Epidermal melanocyte (primary cell): Measurements from ENCODE around the gene CARD9.
"Not testable (repeated sequence)": the region's sequence is repeated elsewhere in the genome, so short reads cannot be mapped to it uniquely, and the experiment has no call there.

Source experiments
- DNase-seq: peaks from one replicate; pipeline ENCODE4 v3.0.0; 2011; ENCODE audit warnings: low spot score; ENCODE audit not compliant: insufficient read length

CARD9 gene, protein sequence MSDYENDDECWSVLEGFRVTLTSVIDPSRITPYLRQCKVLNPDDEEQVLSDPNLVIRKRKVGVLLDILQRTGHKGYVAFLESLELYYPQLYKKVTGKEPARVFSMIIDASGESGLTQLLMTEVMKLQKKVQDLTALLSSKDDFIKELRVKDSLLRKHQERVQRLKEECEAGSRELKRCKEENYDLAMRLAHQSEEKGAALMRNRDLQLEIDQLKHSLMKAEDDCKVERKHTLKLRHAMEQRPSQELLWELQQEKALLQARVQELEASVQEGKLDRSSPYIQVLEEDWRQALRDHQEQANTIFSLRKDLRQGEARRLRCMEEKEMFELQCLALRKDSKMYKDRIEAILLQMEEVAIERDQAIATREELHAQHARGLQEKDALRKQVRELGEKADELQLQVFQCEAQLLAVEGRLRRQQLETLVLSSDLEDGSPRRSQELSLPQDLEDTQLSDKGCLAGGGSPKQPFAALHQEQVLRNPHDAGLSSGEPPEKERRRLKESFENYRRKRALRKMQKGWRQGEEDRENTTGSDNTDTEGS

GRCh38 chr9:136373300-136374182 is at the start of gene CARD9:
CARD9 (minus strand) TSS chr9:136373669; CDS start chr9:136372078, 1,591 bp downstream.
- no peak for DNase-seq

DNA sequence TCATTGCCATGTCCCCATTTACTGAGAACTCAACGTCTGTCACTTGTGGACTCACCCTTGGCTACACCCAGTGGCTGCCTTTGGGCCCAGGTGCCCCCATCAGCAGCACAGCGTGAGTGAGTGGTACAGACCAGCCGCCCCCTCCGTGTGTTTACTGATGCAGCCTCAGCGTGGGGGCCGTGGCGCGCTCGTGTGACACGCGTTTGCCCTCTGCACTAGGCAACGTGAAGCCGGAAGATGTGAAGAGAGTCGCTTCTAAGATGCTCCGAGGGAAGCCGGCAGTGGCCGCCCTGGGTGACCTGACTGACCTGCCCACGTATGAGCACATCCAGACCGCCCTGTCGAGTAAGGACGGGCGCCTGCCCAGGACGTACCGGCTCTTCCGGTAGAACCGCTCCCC is 49.4 kb upstream of the CARD9 start:
- DNase-seq: no peak

DNA sequence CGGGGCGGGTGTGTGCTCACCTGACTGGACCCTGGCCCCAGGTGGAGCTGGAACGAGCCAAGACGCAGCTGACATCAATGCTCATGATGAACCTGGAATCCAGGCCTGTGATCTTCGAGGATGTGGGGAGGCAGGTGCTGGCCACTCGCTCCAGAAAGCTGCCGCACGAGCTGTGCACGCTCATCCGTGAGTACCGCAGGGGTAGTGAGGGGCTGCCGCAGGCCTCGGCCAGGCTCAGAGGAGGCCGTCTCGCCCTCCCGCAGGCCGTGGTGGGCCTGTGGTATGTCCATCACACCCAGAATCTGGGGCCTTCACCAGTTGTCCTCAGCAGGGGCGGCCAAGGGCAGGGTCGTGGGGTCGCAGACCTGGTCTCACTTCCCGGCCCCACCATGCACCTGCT is 48.3 kb upstream of the CARD9 start:
- no peak for DNase-seq

GRCh38 chr9:136419092-136419420 is 45.6 kb upstream of the CARD9 start:
- no peak for DNase-seq

GRCh38 chr9:136418182-136419091 is 45.0 kb upstream of the CARD9 start:
- DNase-seq: no peak

DNA sequence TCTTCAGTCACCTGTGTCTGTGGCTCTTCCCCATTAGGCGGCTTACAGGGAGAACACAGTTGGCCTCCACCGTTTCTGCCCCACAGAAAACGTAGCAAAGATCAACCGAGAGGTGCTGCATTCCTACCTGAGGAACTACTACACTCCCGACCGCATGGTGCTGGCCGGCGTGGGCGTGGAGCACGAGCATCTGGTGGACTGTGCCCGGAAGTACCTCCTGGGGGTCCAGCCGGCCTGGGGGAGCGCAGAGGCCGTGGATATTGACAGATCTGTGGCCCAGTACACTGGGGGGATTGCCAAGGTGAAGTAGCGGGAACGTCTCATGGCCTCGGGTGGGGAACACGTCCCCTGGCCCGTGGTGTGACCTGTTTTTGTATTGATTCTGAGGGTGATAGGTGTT is 43.4 kb upstream of the CARD9 start:
- DNase-seq: no peak

DNA sequence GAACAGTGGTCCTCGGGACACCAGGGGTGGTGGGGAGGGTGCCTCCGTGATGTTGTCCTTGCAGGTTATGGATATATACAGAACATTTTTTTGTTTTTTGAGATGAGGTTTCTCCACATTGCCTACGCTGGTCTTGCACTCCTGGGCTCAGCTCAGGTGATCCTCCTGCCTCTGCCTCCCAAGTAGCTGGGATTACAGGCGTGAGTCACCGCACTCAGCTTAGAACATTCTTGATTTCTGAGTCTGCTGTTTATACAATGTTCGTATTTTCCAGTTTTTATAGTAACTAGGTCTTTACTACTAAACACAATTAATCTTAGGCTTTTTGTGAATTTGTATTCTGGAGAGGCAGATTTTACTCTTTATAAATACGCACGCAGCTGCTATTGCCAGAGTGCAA is 43.0 kb upstream of the CARD9 start:
- DNase-seq: no peak

GRCh38 chr9:136412962-136413361 is 39.5 kb upstream of the CARD9 start:
- DNase-seq: no peak

DNA sequence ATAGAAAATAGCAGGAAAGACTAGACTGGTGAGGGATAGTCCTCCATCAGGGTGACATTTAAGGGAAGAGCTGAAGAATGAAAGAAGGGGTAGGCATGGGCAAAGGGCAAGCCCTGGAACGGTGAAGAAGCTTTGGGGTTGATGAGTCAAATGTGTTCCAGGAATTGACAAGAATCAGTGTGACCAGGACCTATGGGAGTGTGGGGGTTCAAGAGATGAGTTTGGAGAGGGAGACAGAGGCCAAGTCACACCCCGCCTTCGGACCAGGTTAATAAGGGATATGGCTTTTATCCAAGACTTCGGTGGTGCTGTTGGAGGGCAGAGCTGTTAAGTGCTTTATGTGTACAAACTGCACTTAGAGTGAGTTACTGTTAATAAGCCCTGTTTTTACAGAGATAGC is 37.9 kb upstream of the CARD9 start:
- DNase-seq: no peak

- DNase-seq: peak; percentile 99
Measured at GRCh38 chr9:136410500-136411287, 37.2 kb upstream of the CARD9 start, which contains the start of the genes ENTR1 and PMPCA. ENTR1 (minus strand) TSS chr9:136410614; CDS start chr9:136410397, 217 bp downstream. PMPCA (plus strand) TSS chr9:136410658; CDS start chr9:136410669, 11 bp downstream.

GRCh38 chr9:136409557-136410455 is 36.3 kb upstream of the CARD9 start:
- DNase-seq: peak; percentile 50

DNA sequence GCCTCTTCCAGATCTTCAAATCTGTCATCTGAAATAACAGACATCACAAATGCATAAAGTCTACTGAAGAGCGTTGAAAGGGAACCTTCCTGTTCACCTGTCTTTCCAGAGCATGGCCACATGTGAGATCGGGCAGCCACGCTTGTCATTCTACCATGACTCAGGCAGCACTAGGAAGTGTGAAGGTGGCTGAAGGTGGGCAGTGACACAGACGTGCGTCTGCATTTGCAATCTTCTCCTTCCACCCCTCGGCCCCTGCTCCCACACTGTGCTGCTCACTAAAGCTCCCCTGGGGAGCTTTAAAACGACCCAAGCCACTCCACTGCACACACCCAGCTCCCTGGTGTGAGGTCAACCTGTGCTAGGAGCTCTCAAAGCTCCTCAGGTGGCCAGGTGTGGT is 34.4 kb upstream of the CARD9 start:
- DNase-seq: no peak

GRCh38 chr9:136407061-136407460 is 33.6 kb upstream of the CARD9 start:
- DNase-seq: not testable (repeated sequence)

GRCh38 chr9:136405904-136406303 is 32.4 kb upstream of the CARD9 start:
- not testable (repeated sequence) for DNase-seq

DNA sequence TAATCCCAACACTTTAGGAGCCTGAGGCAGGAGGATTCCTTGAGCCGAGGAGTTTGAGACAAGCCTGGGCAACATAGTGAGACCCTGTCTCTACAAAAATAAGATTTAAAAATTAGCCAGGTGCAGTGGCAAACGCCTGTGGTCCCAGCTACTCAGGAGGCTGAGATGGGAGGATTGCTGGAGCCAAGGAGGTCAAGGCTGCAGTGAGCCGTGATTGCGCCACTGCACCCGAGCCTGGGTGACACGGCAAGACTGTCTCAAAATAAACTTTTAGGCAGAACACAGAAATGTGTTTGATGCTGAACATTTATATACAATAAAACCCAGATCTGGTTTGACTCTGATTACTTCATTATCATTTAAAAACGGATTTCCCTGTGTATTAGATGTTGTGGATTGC is 32.0 kb upstream of the CARD9 start:
- DNase-seq: no peak

DNA sequence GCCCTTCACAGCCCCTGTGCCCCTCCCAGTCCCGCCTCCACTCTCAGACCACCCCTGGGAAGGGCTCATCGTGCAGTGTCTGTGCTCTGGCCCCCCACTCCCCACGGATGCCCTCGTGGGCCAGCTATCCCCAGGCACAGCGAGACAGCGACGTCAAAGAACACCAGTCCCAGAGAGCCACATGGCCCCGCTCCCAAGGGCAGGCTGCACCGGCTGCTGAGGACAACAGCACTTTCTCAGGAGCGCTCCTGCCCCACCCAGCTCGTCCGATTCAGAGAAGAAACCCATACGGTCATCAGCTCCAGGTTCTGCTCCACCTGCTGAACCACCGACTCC is 31.3 kb upstream of the CARD9 start:
- no peak for DNase-seq

DNA sequence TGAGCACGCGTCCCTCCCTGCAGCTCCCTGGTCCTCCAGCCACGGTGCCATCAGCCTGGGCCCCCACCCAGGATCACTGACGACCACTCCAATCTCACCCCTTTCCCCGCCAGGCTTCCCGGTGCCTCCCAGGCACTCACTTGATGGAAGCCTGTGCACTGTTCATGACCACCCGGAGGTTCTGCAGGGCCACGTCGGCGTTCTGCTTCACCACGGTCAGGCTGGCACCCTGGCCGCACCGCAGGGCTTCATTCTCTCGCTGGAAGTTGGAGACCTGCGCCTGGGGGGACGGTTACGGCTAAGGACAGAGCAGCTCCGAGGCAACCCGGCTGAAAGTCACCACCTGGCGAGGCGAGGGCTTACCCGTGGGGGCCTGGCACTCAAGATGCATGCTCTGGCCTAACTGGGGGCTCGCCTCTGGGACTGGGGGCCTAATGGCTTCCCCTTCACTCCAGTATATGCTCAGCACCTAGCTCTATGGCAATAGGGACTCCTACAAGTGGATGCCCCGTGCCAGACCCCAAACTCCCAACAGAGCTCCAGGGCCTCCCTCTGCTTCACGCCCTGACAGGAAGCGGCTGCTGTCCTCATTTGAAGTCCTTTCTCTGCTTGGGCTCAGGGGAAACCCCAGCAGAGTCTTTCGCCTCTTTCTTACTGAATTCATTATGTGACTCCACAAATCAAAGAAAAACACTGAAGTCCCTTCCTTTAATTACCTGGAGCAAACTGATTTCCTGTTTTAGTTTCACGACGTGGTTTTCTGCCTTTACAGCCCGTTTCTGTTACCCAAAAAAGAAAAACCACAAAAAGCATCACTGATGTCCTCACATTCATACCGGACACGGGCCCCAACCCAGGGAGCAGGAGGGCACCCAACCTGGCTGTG is 30.7 kb upstream of the CARD9 start:
- DNase-seq: no peak

DNA sequence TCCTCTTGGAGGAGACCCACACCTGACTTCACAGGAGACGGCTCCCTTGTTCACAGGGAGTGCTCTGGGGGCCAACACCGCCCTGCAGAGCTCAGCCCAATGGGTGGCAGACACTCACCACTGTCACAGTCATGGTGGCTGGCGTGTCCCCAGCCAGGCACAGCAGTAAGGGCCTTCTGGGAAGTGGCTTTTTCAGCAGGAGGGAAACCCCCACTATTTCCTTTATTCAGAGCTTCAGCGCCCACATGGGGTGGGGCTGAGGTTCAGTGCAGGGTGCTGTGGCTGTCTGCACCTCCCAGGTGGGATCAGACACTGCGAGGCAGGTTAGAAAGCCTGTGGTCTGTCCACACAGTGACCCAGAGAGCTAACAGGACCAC is 30.1 kb upstream of the CARD9 start:
- no peak for DNase-seq
